ENCODE measurements around the gene SURF6. TPM values are rescaled to one million over a fixed set of nuclear protein-coding genes. Genes with fewer than 3 reads are reported as not detected.

The SURF6 gene
- total RNA-seq, 1 donor from 2014 or later, result 23.9 TPM

DNA sequence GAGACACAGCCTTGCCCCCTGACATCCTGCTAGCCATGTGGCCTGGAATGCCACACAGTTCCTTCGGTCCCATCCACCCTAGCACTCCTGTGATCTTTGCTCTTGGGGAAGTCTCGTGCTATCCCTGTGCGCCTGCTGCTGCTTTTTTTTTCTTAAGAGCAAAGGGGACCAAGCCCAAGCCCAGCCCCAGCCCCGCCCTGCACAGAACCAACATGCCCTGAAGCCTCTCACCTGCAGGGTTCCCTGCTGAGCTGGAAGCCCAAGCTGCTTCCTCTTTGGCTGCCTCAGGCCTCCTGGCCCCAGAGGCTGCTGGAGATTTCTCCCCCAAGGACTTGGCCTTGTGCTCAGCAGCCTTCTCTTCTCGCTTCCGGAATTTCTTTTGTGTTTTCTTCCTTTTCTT, 1.8 kb downstream of the SURF6 start:
- H3K4me3 Mint-ChIP-seq, result peak overlapping the region; percentile 97
- TF ChIP-seq, protein P1, sequence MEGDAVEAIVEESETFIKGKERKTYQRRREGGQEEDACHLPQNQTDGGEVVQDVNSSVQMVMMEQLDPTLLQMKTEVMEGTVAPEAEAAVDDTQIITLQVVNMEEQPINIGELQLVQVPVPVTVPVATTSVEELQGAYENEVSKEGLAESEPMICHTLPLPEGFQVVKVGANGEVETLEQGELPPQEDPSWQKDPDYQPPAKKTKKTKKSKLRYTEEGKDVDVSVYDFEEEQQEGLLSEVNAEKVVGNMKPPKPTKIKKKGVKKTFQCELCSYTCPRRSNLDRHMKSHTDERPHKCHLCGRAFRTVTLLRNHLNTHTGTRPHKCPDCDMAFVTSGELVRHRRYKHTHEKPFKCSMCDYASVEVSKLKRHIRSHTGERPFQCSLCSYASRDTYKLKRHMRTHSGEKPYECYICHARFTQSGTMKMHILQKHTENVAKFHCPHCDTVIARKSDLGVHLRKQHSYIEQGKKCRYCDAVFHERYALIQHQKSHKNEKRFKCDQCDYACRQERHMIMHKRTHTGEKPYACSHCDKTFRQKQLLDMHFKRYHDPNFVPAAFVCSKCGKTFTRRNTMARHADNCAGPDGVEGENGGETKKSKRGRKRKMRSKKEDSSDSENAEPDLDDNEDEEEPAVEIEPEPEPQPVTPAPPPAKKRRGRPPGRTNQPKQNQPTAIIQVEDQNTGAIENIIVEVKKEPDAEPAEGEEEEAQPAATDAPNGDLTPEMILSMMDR (IDR thresholded peaks at IDR 0.05), result no peak
- intact Hi-C loops (cut with micrococcal nuclease), result loop anchor here (10.0 kb wide), 1 partner anchor 731 kb away; the partner anchor contains the start of gene BRD3
- H3K4me1 Mint-ChIP-seq, result peaks cover 38% of the 10 kb centered on the region
- DNase-seq (peak; percentile 12), ATAC-seq (ENCODE audit: low read depth) (no peak)
- no peaks in the 10 kb centered on the region for H3K27me3 Mint-ChIP-seq
- POLR2A ChIA-PET, result interaction anchor here (1.6 to 4.6 kb wide), 3 partner anchors 14 to 303 kb away, joined by 4 to 32 read pairs (median 4); partner anchors contain the start of genes GTF3C5, MED22 and RPL7A
- CTCF ChIA-PET, result no interaction called here
- no peaks in the 10 kb centered on the region for H3K9me3 Mint-ChIP-seq
- peaks cover 59% of the 10 kb centered on the region for H3K36me3 Mint-ChIP-seq (ENCODE audit: low read depth)
- H3K27ac Mint-ChIP-seq, result no peak overlapping the region

DNA sequence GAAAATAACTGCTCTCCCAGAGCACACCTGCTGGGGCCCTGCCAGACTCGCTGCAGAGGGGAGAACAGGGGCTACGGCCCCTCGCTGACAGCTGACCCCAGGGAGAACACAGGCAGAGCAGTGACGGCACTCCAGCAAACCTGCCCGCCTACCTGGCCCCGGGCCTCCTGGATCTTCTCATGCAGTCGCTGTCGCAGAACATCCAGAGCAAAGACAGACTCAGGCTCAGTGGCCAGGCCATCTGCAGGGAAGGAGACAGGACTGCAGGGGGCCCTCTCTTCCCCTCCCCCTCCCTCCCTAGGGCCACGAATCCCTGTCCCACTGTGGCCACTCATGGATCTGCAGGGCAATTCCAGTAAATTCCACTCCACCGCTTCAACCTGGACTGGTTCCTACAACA, 2.4 kb downstream of the SURF6 start:
- Mint-ChIP-seq H3K27me3 (no peaks in the 10 kb centered on the region), H3K9me3 (no peaks in the 10 kb centered on the region), H3K4me1 (peaks cover 36% of the 10 kb centered on the region), H3K36me3 (ENCODE audit: low read depth) (peaks cover 59% of the 10 kb centered on the region), H3K4me3 (no peak overlapping the region), H3K27ac (no peak overlapping the region)
- intact Hi-C loops (cut with micrococcal nuclease), result loop anchor here (10.0 kb wide), 1 partner anchor 731 kb away; the partner anchor contains the start of gene BRD3
- POLR2A ChIA-PET, result interaction anchor here (0.6 to 4.6 kb wide), 2 partner anchors 14 to 31 kb away, joined by 3 to 32 read pairs; partner anchors contain the start of genes MED22 and RPL7A
- DNase-seq (peak; percentile 10), ATAC-seq (ENCODE audit: low read depth) (no peak)
- CTCF ChIA-PET, result no interaction called here
- TF ChIP-seq, protein P1 (IDR thresholded peaks at IDR 0.05), result no peak

DNA sequence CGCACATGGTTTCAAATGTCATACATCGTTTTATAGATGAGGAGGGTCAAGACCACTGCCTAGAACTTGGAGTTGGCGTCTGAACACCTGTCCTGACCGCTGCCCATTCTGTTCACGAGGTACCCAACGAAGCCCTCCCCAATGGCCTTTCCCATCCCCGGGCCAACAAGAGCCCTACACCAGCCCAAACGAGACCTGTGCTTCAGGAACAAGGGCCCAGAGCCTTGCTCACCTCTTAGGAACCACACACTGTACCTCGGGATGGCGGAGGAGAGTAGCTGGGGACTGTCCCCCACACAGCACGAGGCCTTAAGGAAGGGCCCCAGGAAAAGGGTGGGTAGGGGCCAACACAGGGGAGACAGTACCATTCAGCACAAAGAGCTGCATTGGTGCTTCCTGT, 3.0 kb downstream of the SURF6 start:
- H3K4me1 Mint-ChIP-seq, result peaks cover 36% of the 10 kb centered on the region

DNA sequence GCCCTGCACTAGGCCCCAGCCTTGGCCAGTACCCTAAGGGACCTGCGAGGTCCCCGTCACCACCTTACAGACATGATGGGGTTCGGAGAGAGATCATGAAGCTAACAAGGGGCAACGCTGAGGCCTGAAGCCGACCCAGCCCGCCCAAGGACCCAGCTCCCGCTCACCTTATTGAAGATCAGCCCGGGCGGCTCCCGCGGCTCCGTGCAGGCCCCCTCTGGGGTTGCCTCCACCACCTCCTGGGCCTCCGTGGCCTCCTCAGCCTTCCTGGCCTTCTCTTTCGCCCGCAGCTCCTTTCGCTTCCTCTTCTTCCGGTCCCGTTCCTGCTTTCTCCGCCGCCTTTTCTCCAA, 3.6 kb downstream of the SURF6 start:
- TF ChIP-seq, protein P1 (IDR thresholded peaks at IDR 0.05), result no peak
- ChIA-PET POLR2A (interaction anchor here (1.4 kb wide), 1 partner anchor 16 kb away, joined by 3 read pairs; the partner anchor contains the start of genes MED22 and RPL7A), CTCF (no interaction called here)
- Mint-ChIP-seq H3K9me3 (no peaks in the 10 kb centered on the region), H3K36me3 (ENCODE audit: low read depth) (peaks cover 67% of the 10 kb centered on the region), H3K27ac (no peak overlapping the region), H3K4me1 (peaks cover 33% of the 10 kb centered on the region), H3K4me3 (no peak overlapping the region), H3K27me3 (no peaks in the 10 kb centered on the region)
- DNase-seq (peak; percentile 10), ATAC-seq (ENCODE audit: low read depth) (no peak)
- intact Hi-C loops (cut with micrococcal nuclease), result loop anchor here (10.0 kb wide), 1 partner anchor 732 kb away; the partner anchor contains the start of gene BRD3

More for the DNA sequence above, 3.0 kb downstream of the SURF6 start:
- no peaks in the 10 kb centered on the region for H3K9me3 Mint-ChIP-seq
- no peak overlapping the region for H3K4me3 Mint-ChIP-seq
- TF ChIP-seq, protein P1 (IDR thresholded peaks at IDR 0.05), result no peak
- no peak overlapping the region for H3K27ac Mint-ChIP-seq
- intact Hi-C loops (cut with micrococcal nuclease), result loop anchor here (10.0 kb wide), 1 partner anchor 732 kb away; the partner anchor contains the start of gene BRD3
- CTCF ChIA-PET, result no interaction called here
- no peaks in the 10 kb centered on the region for H3K27me3 Mint-ChIP-seq
- DNase-seq (no peak), ATAC-seq (ENCODE audit: low read depth) (no peak)
- POLR2A ChIA-PET, result interaction anchor here (0.6 to 4.6 kb wide), 2 partner anchors 15 to 32 kb away, joined by 3 to 32 read pairs; partner anchors contain the start of genes MED22 and RPL7A
- H3K36me3 Mint-ChIP-seq (ENCODE audit: low read depth), result peaks cover 62% of the 10 kb centered on the region

DNA sequence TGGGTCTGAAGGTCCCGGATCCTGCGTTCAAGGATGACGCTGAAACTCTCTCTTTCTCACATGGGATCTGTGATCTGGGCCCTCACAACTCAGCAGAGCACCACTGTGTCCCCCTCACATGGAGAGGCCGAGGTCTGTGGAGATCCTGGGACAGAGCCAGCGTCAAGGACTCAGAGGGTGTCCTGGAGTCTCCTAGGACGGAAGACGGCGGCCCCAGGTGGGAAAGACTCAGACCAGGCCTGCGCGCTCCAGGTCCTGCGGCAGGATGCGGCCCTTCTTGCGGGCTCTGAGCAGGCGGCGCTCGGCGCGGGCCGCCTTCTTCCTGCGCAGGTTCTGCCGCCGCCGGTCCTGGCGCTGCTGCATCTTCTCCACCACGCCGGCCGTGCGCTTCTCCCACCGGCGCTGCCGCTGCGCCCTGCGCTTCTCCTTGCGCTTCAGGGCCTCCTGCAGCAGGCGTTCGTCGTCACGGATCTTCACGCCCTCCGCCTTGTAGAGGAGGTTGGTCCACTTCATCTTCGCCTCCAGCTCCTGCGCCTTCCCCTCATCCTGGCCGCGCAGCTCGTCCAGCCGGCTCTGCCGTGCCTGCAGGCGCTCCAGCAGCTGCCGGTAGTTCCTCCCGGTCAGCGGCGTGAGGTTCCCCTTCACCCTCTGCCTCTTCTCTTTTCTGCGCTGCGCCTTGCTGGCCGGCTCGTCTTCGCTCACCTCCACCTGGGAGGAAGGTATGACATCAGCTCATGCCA, 4.2 kb downstream of the SURF6 start:
- ATAC-seq (ENCODE audit: low read depth) (no peak), DNase-seq (peak; percentile 12)
- no peak overlapping the region for H3K4me3 Mint-ChIP-seq
- H3K36me3 Mint-ChIP-seq (ENCODE audit: low read depth), result peaks cover 68% of the 10 kb centered on the region
- no peaks in the 10 kb centered on the region for H3K9me3 Mint-ChIP-seq
- intact Hi-C loops (cut with micrococcal nuclease), result loop anchor here (10.0 kb wide), 1 partner anchor 733 kb away; the partner anchor contains the start of gene BRD3
- H3K4me1 Mint-ChIP-seq, result peaks cover 32% of the 10 kb centered on the region
- CTCF ChIA-PET, result no interaction called here
- TF ChIP-seq, protein P1 (IDR thresholded peaks at IDR 0.05), result no peak
- no peak overlapping the region for H3K27ac Mint-ChIP-seq
- H3K27me3 Mint-ChIP-seq, result no peaks in the 10 kb centered on the region
- POLR2A ChIA-PET, result interaction anchor here (1.4 kb wide), 1 partner anchor 16 kb away, joined by 3 read pairs; the partner anchor contains the start of genes MED22 and RPL7A
